Brain pericyte (primary cell): ENCODE measurements around the gene GDF7.

Experiments used
- DNase-seq: peaks from one replicate; pipeline ENCODE4 v3.0.0-alpha.2; 2012; ENCODE audit warnings: low read depth, low spot score

The GDF7 gene

DNA sequence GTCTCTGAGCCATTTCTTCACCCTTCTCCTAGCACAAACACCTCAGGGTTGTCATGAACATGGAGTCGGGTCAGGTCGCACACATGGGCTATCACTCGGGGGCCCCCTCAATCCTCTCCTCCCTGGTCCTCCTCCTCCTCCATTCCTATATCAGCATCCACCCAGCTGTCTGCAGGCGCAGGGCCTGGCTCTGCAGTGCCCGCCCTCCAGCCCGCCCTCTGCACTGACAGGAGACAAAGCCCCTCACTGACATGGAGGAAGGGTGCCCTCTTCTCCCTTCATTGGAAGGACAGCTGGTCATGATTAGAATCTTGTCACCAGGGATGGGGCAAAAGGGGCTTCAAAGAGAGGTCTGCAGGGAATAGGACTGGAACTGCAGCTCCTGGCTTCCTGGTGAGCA lies 37.8 kb upstream of the GDF7 start:
- no peak for DNase-seq

DNA sequence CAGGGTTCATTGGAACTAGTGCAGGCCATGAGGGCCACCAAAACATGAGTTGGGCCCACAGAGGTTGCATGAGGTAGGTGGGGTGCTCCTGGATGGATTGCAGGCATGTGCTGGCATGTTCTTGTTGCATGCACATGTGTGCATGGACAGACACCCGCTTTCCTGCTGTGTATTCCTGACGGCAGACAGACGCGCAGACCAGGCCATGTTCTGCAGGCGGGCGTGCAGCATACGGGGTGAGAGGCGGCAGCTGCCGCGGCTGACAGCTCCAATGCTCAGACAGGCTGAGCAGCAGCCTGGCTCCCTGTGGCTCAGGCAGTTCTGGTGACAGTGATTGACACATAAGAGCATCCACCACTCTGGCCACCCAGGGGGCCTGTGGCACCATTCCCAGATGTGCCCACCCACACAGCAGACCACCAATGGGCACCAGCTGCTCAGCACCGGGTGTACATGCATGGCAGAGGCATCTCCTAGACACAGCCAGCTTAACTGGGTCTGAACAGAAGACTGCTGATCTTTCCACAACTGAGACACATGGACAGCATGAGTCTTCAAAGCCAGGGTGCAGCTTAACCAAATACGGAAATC lies 37.3 kb upstream of the GDF7 start:
- no peak for DNase-seq

DNA sequence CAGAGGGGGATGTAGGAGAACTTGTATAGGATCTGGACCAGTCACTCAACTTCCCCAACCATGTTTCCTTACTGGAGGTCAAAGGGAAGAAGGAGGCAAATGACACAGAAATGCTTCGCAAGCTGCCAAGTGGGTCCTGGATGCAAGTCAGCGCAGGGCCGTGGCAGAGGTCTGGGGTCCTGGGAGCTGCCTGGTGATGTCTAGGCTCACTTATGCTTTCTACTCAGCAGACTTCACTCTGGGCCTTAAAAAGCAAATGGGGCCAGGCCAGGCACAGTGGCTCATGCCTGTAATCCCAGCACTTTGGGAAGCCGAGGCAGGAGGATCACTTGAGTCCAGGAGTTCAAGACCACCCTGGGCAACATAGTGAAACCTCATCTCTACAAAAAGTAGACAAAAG lies 36.0 kb upstream of the GDF7 start:
- DNase-seq = no peak

DNA sequence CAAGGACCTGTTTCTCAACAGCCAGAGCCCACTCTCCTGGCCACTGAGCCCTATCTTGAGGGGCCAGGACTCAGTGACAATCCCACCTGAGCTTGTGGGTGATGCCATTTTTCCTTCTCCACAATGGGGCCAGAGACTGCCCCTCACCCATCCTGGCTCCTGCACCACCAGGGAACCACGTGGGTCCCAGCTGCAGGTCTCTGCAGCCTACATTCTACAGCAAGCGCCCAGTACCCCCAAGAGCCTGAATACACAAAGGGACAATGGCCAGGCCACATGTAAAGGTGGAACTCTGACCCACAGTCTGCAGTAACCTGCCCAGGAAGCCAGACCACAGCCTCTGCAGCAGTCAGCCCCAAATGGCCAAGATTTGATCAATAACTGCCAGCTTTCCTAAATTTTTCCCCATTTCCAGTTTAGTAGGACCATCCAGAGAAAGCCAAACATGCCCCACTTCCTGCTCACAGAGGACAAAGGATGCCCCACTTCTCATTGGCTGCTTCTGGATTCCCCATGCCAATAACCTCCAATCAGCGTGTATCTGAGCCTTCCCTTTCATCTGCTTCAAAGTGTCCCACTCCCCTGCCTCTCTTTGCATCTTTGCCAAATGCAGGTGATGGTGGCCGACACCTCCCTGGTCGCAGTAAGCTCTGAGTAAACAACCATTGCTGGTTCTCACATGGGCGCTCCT lies 35.2 kb upstream of the GDF7 start:
- DNase-seq = no peak

DNA sequence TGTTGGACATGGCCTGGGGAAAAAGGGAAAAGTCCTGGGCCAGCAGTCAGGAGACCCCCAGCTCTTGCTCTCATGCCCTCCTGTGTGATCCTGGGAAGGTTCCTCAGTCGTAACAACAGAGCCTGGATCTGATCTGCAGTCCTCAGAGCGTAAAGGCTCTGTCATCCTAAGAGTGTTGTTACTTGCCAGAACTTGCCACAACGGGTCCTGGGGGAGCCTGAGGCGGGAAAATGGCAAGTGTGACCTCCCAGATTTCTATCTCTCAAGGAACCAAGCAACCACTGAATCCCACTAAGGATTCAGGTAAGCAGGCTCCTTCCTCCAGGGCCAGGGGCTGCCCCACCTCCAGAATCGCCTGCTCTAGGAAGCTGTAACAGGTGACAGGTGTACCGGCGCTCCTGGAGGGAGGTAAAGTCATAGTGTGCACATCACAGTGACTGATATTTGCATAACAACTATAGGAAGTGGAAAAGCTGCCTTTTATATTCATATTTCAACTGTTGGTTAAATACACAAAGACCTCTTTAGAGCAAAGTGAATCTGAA lies 34.4 kb upstream of the GDF7 start:
- DNase-seq = no peak

DNA sequence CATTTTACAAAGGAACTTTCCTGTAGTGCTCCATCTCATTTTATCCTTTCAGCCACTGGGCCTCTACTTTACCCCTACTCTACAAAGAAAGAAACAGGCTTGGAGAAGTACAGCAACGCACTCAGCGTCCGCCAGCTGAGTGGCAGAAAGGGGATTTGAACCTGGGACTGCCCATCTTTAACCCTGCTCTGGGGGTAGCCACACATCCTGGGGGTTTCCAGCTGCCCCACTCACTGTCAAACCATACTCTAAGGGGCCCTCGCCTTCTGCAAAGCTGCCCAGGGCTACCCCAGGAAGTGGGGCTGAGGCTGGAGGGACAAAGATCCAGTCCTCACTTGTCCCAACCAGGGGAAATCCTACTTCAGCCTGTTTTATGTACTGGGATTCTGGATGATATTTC lies 33.9 kb upstream of the GDF7 start:
- DNase-seq = no peak

DNA sequence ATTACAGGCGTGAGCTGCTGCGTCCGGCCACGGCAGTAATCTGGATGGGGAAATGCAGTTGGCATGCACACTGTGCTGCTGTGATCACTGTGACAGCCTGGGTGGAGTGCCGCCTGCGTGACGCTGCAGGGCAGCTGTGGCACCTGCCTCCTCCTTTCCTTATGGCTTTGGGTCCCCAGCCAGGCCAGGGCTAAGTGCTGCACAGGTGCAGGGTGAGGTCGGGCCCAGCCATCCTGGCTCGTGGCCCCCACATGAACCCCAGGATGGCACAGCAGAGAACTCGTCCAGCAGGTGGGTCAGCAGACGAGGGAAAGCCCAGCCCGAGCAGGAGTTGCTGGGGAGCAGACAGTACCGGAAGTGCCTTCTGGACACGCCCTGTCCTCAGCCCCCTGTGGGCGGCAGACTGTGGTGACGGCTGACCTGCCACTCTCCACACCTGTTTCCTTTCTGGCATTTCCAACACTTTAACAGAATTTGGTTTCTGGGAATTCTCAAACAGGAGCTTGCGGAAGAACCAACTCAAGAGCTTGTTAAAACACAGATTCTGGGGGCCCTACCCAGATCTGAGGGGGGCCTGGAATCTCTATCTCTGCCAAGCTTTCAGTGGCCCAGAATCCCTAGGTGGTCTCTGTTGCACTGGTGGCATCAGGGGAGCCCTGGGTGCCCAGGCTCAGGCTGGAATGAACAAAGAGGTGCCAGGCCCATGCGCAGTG lies 33.0 kb upstream of the GDF7 start:
- no peak for DNase-seq

DNA sequence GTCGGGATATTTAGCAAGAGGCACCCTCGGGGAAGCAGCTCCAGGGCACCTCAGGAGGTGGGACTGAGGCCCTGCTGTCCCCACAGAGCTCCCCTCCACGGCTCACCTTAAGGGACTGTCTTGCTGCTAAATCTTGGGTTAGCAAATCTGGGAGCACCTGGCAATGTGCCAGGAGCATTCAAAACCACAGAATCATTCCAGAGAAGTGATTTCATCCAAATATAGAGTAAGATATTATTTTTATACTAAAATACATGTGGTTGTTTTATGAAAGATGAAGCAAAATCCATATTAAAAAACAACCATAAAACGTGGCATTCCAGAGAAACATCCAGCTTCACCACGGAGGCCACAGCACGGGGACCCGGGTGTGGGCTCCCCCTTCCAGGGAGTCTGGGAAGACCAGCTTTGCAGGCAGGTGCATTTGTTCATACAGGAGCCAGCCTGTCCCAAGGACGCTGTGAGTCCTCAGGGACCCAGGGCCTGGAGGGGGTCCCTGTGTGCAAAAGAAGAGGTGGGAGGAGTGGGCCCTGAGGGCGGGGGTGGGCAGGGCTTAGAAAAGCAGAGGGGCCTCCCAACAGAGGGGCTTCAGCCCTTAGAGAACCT lies 32.3 kb upstream of the GDF7 start:
- no peak for DNase-seq

DNA sequence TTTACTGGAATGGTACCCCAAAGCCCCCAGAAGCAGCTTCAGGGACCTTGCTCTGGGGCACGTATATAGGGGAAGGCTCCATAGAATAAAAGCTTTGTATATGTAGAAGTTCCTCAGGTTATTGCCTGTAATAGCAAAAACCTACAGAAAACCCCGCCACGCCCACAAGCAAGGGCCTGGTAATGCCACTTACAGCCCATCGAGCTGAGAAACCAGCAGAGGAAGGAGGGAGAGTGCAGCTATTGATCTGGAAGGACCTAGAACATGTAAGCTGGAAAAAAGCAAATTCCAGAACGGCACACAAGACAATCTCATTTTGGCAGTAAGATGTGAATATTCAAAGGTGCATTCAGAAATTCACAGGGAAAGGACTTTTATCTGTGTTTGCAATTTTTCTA lies 31.8 kb upstream of the GDF7 start:
- no peak for DNase-seq

DNA sequence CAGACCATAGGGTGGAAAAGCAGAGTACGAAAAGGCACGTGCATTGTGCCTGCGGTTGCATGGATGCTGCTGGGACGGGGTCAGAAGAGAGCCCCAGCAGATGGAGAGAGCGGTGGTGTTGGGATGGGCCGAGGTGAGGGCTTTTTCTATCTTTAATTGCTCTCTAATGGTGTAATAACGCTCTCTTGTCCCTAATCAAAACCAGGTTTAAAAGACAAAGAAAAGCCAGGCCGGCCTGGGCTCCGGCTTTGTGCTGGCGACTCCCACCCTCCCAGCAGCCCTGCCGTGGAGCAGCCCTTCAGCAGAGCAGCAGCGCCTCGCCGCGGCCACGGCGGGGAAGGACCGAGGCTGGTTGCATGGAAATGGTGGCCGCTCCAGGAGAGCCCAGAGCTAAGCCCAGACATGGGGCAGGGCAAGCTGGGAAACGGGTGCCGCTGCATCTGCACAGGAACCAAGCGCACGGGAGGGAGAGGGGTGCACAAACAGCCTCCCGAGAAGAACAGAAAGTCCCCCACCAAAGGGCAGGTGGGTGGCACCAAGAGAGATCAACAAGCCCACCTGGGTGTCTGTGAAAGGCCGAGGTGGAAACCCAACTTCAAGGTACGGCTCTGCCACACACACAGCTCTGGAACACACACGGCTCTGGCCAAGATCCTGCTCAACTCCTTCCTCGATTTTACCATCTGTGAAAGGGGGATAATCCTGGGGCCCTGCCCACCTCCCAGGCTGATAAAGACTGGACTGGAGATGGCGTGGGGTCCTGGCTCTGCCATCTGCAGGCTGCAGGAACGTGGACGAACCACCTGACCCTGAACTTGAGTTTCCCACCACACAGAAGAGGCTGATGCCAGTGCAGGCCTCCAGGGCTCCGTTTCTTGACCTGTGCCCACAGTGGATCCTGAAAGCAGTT lies 31.0 kb upstream of the GDF7 start:
- no peak for DNase-seq

DNA sequence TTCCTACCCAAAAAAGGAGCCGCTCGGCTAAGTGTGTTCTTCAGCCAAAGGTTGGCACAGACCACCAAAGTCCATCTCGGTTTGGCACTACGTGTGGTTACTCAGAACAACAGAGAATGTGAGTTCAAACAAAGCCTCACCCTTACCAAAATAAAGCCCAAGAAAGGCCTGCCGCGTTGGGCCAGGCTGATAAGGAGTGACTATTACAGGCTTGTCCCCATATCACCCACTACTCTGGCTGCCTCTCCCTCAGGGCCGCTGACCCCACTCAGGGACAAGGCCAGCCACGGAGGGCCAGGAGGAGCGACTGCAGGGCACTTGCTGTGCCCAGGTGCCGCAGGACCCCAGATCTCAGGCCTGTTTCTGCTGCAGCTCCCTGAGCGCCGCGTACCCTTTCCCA lies 29.8 kb upstream of the GDF7 start:
- DNase-seq = no peak

DNA sequence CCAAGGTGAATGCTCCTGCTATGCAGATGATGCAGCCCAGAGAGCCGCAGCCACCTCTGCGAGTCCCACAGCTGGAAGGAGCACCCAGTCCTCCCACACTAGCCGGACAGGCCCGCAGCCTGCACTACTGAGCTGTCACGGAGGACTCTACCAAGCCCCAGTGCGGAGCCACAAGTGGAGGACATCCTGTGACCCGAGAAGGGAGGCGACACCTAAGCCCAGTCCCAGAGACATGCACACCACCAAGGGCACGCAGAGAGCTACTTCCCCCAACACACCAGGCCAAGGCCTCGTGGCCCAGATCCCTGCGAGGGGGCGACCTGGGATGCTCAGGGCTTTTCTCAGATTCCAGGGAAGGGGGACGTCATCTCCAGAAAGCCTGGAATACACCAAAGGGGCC lies 28.9 kb upstream of the GDF7 start:
- no peak for DNase-seq

DNA sequence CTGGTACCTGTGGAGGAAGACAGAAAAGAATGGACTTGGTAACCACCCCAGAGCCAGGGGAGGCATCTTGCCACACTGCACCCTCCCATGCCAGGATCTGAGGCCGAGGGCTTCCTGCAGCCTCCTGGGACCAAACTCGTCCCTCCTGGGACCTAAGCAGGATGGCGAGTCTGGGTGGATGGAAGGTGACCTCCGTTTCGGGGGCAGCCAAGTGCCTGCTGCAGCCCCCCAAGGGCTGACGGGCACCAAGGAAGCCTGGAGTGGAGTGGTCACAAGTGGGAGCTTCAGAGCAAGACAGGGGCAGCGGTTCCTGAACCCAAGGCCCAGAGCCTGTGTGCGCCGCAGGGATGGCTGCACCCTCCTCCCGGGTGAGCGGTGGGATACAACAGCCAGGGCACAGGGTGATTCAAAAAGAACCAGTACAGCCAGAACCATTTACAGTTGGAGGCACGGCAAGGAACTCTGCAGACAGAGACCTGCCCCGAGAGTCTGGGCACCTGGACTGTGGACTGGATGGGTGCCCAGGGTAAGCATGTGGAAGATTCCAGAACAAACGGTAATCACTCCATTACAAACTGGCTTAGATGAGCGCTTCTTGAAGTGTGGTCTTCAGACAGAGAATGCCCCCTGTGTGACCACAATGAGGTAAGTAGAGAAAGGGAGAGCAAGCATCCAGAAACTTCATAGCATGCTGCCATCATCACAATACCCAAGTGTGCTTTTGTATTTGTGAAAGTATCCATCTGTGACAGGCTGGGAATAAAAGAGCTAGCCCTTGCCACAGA lies 28.1 kb upstream of the GDF7 start:
- no peak for DNase-seq

DNA sequence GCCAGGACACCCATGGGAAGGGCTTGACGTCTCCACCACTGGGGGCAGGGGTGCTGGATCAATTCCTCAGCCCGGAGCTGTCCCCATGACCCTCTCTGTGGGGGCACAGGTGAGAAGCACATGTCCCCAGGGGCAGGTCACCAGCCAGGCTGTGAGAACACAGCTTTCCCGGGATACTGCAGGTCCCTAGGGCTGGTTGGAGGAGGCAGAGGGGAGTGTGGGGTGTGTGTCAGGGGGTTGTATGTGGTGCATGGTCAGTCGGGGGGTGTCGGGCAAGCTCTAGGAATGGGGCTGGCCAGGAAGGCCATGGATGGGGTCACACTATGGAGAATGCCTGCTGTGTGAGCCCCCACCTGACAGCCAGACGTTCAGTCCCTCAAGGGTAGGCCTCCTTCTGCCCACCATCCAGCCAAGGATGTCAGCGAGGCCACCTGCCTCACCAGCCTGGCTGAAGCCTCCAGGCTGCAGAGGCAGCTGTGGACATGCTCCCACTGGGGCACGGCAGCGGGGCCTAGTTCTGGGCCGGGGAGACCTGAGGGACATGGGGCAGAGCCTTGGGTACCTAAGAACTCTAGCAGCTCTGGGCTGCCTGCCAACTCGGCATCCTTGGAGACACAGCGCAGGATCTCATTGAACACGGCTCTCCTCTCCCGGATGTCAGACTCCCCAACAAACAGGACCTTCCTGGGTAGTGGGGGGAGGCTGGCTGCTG lies 26.4 kb upstream of the GDF7 start:
- no peak for DNase-seq

DNA sequence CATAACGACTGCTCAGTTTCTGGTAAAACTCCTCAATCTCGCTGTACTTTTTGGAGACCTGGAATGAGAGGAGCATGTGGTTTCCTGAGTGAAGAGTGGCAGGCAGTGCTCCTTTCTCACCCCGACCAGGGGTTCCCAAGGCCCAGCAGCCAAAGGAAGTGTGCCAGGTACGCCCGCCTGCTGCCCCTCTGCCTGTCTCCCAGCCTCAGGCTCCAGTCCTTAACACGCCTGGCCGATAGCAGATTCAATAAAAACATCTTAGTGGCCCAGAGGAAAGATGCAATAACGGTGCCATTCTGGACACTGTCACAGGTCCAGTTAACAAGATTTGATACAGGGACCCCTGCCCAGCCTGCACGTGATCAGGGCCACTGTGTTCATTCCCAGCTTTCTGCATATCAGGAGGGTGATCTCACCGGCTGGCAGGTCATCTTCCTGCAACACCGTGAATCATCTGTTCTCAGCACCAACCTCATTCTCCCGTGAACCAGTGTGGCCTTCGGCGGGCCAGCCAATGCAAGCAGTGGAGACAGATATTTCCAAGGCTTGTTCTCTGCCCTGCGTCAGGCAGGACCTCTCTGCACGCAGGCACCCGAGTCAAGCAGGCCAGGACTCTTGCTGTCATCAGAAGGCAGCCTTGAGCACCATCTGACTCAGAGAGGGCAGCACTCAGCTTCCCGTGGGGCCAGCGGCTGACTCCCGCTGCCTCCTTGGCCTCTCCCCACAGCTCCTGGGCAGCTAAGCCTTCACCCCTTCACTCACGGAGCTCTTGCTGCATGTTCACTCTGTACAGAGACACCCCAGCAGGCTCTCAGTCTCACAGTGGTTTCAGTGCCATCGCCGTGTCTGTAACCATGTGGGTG lies 25.6 kb upstream of the GDF7 start:
- DNase-seq = no peak

DNA sequence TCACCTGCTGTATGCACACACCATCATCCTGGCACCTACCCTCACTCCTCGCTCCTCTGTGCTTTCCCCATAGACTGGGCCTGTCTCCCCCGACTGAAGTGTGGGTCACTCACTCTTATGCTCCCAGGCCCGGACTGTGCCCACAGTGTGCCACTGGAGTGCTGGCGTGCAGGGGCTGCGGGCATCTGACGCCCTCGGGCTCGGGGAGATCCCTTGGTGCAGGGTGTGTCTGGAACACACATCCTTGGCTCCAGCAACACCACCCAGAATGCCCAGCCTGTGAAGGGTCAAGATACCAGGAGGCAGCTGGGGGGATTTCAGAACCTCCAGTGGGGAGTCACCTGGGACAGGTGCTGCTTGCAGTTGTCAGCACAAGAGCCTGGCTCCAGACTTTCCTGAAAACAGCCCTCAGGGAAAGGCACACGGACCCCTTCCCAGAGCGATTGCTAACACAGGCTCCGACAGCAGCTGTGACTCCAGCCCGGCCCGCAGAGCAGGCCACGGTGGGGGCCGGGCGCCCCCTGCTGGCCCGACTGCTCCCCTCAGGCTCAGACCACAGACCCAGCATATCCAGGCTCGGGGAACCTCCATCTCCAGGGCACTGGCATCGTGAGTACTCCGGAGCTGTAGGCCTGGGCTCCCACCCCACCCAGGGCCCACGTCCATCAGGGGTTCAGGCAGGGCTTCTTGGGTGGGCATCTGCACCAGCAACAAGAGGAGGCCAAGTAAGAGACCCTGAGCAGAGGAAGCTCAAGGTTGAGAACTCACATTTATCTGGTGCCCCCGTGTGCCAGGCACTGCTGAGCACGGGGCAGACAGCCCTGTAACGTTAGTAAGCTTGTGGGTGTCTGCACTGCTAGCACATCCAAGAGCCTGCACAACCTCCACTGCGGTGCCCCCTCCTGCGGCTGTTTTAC lies 24.6 kb upstream of the GDF7 start:
- no peak for DNase-seq

DNA sequence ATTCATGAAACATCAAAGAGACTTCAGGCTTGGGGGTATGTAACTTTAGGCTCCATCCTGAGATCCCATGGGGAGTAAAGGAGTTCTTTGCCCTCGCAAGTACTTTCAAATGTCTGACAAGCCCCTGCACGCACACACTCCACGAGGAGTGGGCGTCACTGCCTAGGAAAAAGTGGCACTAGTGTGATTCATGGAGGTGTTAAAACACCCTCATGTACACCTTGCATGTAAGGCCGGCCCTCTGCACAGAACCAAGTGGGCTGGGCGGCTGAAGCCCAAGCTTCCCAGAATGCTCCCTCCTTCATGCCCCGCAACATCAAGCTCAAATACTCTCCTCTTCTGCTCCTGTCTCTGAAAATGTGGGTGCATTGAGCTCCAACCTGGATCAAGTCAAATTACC lies 23.9 kb upstream of the GDF7 start:
- no peak for DNase-seq

DNA sequence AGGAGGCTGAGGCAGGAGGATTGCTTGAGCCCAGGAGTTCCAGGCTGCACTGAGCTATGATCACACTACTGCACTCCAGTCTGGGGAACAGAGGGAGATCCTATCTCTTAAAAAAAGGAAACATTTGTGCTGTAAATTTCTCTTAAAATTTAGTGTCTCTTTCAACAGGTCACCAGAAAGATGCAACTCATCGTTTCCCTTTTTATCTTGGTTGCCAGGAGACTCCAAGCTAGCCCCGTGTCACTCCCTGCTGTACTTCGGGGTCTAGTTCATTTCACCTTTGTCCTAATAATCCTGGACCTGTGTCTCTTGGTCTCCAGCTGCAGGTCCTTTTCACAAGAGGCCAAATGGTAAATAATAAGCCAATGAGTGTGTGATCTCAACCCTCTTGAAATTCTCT lies 23.1 kb upstream of the GDF7 start:
- DNase-seq = no peak
